C4-2B (cell line): ENCODE results near the gene ATG2B.

Experiments used
- H3K27ac ChIP-seq: fragments of 450-650 bp; 2 replicates; pipeline ENCODE4 v1.5.1; 2017
- ZFX ChIP-seq: fragments of 450-650 bp; IDR thresholded peaks from 2 replicates; pipeline ENCODE4 v1.6.1; 2017
- TF ChIP-seq, protein P1 (sequence below): fragments of 450-650 bp; conservative IDR thresholded peaks from 2 replicates; pipeline ENCODE4 v1.5.1; 2017; ENCODE audit warnings: mild to moderate bottlenecking

The ATG2B gene

DNA sequence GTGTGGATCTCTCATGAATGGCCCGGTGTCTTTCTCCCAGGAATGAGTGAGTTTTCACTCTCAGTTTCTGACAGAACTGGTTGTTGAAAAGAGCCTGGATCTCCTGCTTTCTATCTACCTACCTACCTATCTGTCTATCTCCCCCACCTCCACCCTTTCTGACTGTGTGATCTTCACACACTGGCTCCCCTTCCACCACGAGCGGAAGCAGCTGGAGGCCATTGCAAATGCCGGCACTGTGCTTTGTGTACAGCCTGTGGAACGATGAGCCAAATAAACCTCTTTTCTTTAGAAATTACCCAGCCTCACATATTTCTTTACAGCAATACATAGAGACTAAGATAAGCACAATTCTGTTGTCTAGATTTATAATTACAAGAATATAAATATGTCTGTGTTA is 7.4 kb upstream of the ATG2B start:
- no peak for TF ChIP-seq ZFX
- TF ChIP-seq, protein P1, sequence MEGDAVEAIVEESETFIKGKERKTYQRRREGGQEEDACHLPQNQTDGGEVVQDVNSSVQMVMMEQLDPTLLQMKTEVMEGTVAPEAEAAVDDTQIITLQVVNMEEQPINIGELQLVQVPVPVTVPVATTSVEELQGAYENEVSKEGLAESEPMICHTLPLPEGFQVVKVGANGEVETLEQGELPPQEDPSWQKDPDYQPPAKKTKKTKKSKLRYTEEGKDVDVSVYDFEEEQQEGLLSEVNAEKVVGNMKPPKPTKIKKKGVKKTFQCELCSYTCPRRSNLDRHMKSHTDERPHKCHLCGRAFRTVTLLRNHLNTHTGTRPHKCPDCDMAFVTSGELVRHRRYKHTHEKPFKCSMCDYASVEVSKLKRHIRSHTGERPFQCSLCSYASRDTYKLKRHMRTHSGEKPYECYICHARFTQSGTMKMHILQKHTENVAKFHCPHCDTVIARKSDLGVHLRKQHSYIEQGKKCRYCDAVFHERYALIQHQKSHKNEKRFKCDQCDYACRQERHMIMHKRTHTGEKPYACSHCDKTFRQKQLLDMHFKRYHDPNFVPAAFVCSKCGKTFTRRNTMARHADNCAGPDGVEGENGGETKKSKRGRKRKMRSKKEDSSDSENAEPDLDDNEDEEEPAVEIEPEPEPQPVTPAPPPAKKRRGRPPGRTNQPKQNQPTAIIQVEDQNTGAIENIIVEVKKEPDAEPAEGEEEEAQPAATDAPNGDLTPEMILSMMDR, result no peak

DNA sequence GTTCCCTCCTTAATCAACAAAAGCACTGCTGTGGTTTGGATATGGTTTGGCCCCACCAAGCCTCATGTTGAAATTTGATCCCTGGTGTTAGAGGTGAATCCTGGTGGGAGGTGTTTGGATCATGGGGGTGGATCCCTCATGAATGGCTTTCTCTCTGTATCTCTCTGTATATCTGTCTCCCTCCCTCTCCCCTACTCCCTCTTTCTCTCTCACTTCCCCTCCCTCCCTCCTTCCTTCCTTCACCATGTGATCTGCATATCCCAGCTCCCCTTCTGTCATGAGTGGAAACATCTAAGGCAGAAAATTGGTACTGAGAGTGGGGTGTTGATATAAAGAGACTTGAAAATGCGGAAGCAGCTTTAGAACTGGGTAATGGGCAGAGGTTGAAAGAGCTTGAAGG is 5.4 kb upstream of the ATG2B start:
- TF ChIP-seq, protein P1, result no peak
- no peak for TF ChIP-seq ZFX
- H3K27ac ChIP-seq, result no peak overlapping the region

More for the DNA sequence above, 7.4 kb upstream of the ATG2B start:
- H3K27ac ChIP-seq, result no peak overlapping the region

DNA sequence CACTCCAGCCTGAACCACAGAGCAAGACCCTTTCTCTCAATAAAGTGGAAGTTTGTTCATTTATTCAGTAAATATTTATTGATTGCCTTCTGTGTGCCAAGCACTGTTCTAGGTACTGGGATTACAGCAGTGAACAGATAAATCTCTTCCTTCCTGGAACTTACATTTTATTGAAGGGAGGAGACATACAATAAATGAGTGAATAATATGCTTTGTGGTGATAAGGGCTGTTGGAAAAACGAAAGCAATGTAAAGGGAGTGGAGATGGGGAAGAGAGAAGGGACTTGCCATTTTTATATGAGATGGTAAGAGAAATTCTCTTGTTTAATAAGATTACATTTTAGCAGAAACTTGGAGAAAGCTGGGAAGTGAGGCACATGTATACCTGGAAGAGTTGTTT is 1.8 kb upstream of the ATG2B start:
- peak overlapping the region; percentile 85 for H3K27ac ChIP-seq
- TF ChIP-seq, protein P1, result no peak
- TF ChIP-seq ZFX, result no peak

DNA sequence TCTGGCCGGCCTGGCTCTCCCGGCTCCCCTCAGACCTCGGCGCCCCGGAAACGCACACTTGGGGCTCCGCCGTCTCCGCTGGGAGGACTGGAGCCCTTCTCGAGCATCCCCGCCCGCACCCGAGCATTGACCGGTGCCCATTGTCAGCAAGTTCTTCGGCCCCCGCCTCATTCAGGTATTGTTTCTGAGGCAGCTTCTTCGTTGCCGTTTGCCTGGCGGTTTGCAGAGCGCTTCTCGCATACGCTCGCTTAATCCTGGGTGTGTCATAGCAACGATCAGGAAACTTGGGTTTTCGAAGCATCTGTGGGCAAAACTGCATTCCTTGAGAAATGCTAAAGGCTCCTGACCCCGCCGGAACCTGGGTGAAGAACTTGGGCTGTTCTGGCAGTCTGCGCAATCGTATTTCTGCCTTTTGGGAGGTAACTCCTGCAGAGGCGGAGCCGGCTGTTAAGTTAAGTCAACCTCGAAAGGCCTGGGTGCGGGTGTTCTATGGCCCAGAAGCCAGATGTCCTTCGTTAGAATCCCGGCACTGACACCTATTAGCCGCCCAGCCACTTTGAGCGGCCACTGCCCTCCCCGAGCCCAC is 703 bp upstream of the ATG2B start:
- peak overlapping the region; percentile 85 for H3K27ac ChIP-seq
- no peak for TF ChIP-seq ZFX
- TF ChIP-seq, protein P1, result no peak

DNA sequence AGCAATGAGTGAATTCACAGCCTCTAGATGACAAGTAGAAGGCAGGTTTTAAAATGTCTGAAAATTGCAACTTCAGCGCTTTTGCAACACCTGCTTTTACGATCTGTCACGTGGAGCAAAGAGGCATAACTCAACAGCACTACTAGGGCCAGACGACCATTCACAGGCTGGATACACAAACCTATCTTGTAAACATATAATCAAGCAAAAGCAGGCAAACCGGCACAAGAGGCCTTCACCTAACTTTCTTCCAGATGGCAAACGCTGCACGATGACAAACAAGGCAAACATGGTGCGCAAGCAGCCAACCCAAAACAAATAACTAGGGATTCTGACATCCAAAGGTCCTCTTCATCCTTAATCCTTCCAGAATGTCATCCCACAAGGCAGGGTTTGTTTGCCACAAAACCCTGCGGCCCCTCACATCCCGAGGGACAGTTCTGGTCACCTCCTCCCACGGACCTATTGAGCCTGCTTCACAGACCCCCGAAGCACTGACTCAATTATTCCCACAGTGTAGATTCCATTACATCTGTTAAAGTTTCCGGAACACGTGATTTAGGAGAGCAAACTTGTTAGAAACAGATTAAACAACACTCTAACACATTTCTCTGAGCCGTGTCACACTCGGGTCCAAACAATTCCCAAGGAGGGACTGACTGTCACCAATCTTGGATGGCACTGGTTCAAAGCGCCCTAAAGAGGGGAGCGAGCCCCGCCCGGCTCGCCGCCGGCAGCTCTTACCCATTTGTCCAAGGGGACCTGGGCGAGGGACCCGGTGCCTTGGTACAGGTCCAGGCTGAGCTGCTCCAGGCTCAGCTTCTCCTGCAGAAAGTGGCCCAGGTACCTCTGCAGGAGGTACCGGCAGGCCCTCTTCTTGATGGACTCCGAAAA is 823 bp downstream of the ATG2B start:
- TF ChIP-seq, protein P1, result no peak
- no peak for TF ChIP-seq ZFX
- peak overlapping the region; percentile 85 for H3K27ac ChIP-seq

DNA sequence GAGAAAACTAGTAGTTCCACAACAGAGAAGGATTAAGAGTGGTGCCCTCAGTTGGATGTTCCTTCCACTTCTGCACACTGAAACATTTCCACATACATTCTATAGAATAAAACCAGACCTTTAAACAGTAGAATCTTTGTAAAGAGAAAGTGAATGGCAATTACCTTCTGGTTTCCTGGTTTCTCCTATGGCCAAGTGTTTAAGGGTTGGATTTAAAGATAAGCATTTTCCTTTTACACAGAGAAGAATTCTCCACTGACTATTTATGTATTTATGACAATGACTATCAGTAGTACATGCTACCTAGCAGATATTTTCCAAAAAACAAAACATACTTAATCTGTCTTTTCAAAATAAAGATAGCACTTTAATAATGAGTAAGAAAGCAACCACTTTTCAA is 3.2 kb downstream of the ATG2B start:
- H3K27ac ChIP-seq, result no peak overlapping the region

DNA sequence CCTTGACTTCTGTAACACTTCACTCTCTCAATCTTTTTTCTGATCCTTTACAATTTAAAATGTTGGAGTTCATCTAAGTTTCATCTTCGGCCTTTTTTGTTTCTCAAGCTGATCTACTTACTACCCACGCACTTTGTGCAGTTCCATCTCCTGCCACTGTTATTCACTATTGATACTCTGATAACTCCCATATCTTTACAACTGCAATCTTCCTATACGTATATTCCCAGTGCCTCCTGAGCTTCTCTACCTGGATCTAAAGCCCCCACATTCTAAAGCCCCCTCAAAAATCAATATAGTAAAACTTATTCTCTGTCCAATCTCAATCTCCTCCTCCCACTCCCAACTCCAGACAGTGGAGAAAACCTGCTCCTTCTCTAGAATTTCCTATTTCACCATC is 5.9 kb downstream of the ATG2B start:
- TF ChIP-seq, protein P1, result no peak; the same call in 1 of the 2 replicates
- TF ChIP-seq ZFX, result no peak
- no peak overlapping the region for H3K27ac ChIP-seq

More for the DNA sequence above, 3.2 kb downstream of the ATG2B start:
- TF ChIP-seq, protein P1, result no peak
- no peak for TF ChIP-seq ZFX
